ENCODE data around the gene GRPEL1. TPM values are rescaled to one million over a fixed set of nuclear protein-coding genes. Genes with fewer than 3 reads are reported as not detected.

GRPEL1 gene
- total RNA-seq, 4 donors from 2014 or later, result 20.8 to 24.0 (median 21.6) TPM

GRCh38 chr4:7096236-7096635, 28.4 kb upstream of the GRPEL1 start:
- H3K4me3 ChIP-seq (ENCODE audit: low read depth, poor library complexity, severe bottlenecking), result no peak overlapping the region
- TF ChIP-seq POLR2A (IDR thresholded peaks at IDR 0.05), result no peak
- no peak for TF ChIP-seq CTCF (IDR thresholded peaks at IDR 0.05)
- WGBS, 2 donors, result 39 to 50% methylated on average over 7 of the region's 7 CpGs

DNA sequence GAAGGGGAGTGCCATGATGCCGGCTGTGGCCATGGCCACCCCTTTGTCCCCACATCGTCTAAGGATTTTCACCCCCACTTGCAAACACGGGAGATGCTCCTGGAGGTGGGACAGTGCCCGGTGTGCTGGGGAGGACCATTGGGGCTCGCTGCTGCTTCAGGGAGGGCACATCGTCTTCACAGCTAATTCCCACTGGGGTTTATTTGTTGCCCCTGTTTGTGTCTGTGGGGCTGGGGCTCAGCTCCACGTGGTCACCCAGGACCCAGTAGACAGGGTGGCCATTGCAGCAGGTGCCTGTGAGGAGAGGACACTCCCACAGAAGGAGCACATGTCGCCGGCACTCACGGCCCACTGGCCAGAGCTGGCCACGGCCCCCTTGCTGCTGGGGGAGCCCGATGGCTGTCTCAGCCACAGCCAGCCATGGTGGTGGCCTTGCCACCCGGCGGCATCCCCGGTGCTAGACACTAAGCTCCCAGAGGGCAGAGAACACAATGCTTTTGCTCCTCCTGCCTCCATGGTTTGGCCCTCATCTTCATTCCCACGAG, 27.8 kb upstream of the GRPEL1 start:
- no peak for TF ChIP-seq POLR2A (IDR thresholded peaks at IDR 0.05)
- peak in 1 of 2 donors; percentile 70 for DNase-seq (ENCODE audit: low spot score in 2 of 2)
- intact Hi-C loops (cut with DNase I; ENCODE audit: low total_unique reads), result no loop called here
- no peak overlapping the region for H3K4me3 ChIP-seq (ENCODE audit: low read depth, poor library complexity, severe bottlenecking)
- 78 to 79% methylated on average over 16 of the region's 16 CpGs for WGBS, 2 donors

More at GRCh38 chr4:7096236-7096635, 28.4 kb upstream of the GRPEL1 start:
- DNase-seq (ENCODE audit: low spot score in 2 of 2), result peak in 1 of 2 donors; percentile 60
- intact Hi-C loops (cut with DNase I; ENCODE audit: low total_unique reads), result no loop called here

- WGBS, 2 donors, result 49 to 64% methylated on average over 10 of the region's 10 CpGs
- peak in 1 of 2 donors; percentile 79 for DNase-seq (ENCODE audit: low spot score in 2 of 2)
- TF ChIP-seq CTCF (IDR thresholded peaks at IDR 0.05), result no peak
- no peak for TF ChIP-seq POLR2A (IDR thresholded peaks at IDR 0.05)
- intact Hi-C loops (cut with DNase I; ENCODE audit: low total_unique reads), result loop anchor here (5.0 kb wide), 1 partner anchor 368 kb away; no protein-coding TSS in a partner anchor
- H3K4me3 ChIP-seq (ENCODE audit: low read depth, poor library complexity, severe bottlenecking), result no peak overlapping the region
Measured at GRCh38 chr4:7094916-7095315, 27.1 kb upstream of the GRPEL1 start.

- intact Hi-C loops (cut with DNase I; ENCODE audit: low total_unique reads), result loop anchor here (5.0 kb wide), 1 partner anchor 365 kb away; no protein-coding TSS in a partner anchor
- 59% methylated on average over 3 of the region's 3 CpGs for WGBS, 2 donors
- DNase-seq (ENCODE audit: low spot score in 2 of 2), result no peak
- TF ChIP-seq CTCF (IDR thresholded peaks at IDR 0.05) (no peak), POLR2A (IDR thresholded peaks at IDR 0.05) (no peak)
- H3K4me3 ChIP-seq (ENCODE audit: low read depth, poor library complexity, severe bottlenecking), result no peak overlapping the region
Measured at GRCh38 chr4:7092026-7092425, 24.2 kb upstream of the GRPEL1 start.

DNA sequence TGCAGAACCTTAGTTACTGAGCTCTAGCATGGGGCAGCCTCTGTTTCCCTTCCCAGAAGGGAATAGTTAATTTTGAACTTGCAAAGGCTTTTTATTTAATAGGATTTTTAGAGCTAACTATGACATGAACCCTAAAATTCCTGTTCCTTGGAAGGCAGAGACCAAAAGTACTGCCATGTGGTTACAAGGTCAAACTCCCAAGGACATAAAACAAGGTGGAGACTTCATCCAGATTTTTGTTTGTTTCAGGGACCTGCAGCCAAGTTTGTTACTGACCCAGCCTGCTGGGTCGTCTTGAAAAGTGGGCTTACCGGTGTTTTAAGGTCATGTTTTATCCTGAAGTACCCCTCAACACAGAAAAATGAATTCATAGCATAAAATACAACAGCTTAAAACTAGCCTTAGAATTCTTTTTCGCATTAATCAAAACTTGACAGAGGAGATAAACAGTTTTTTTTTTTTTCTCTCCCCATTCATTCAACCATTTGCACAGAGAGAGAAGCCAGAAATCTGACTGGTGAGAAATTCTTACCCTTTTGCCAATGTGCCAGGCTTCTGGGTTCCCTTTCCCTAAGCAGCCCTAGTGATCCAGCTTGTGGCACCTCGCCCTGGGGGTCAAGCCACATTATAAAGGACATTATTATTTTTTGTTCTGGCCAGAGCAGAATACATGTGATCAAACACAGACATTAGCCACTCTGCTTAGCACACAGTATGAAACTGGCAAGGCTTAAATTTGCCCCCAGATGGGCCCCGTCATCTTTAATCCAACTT, 21.5 kb upstream of the GRPEL1 start:
- peak in 1 of 2 donors; percentile 26 for DNase-seq (ENCODE audit: low spot score in 2 of 2)
- intact Hi-C loops (cut with DNase I; ENCODE audit: low total_unique reads), result no loop called here
- no peak for TF ChIP-seq CTCF (IDR thresholded peaks at IDR 0.05)
- TF ChIP-seq POLR2A (IDR thresholded peaks at IDR 0.05), result no peak
- no peak overlapping the region for H3K4me3 ChIP-seq (ENCODE audit: low read depth, poor library complexity, severe bottlenecking)
- 62 to 63% methylated on average over 5 of the region's 5 CpGs for WGBS, 2 donors

- no peak overlapping the region for H3K4me3 ChIP-seq (ENCODE audit: low read depth, poor library complexity, severe bottlenecking)
- DNase-seq (ENCODE audit: low spot score in 2 of 2), result peak in 1 of 2 donors; percentile 64
- intact Hi-C loops (cut with DNase I; ENCODE audit: low total_unique reads), result no loop called here
- no peak for TF ChIP-seq CTCF (IDR thresholded peaks at IDR 0.05)
- no peak for TF ChIP-seq POLR2A (IDR thresholded peaks at IDR 0.05)
- 68 to 69% methylated on average over 3 of the region's 3 CpGs for WGBS, 2 donors
Measured at GRCh38 chr4:7087036-7087435, 19.2 kb upstream of the GRPEL1 start.

Data from lower leg skin (tissue), 4 donors.